Medulla oblongata (tissue), 1 donor: ENCODE data around the gene CLTCL1.
A peak's percentile ranks its signal among the peaks of the same experiment; 100 is the strongest.

ENCODE experiments used
- DNase-seq: peaks from one replicate; pipeline ENCODE4 v3.0.0-alpha.2; 2015; ENCODE audit errors: extremely low spot score

Gene CLTCL1

GRCh38 chr22:19196841-19197612, 94.5 kb downstream of the CLTCL1 start:
- DNase-seq: no peak

GRCh38 chr22:19195796-19196731, 95.5 kb downstream of the CLTCL1 start:
- DNase-seq: no peak

DNA sequence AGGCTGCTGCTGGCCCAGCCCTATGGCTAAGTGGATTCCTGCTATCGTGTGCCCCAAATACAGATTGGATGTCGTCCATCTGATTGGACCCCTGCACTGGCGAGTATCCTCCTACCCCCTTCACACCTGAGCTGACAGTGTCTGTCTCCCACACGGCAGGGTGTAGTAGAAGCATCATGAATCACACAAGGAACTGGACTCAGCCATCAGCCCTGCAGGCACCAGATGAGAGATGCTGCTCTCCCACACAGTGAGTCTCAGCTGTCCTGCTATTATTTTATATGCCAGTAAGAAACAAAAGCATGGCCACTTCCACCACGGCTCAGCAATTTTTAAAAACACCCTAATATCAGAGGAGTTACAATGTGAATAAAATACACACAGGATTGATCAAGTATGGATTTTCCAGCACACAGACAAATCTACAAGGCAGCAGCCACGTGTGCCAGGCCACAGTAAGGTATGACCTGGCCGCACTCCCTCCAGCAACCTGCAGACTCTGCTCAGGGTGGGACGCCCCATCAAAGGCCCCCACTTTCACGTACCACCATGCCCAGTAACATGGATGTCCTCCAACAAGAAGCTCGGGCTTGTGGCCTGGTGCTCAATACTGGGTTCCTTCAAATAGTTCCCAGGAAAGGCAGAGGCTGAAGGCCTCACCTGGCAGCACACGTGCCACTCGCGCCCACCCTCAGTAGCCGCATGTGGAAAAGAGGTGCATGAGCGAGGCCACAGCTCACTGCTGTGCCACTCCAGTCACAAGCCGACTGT, 96.6 kb downstream of the CLTCL1 start:
- DNase-seq: no peak

DNA sequence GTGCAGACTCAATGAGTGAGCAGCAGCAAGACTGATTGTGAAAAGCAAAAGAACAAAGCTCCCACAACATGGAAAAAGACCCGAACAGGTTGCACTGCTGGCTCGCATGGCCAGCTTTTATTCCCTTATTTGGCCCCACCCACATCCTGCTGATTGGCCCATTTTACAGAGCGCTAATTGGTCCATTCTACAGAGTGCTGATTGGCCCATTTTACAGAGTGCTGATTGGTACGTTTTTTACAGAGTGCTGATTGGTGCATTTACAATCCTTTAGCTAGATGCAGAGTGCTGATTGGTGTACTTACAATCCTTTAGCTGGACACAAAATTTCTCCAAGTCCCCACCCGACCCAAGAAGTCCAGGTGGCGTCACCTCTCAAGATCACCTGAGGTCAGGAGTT, 97.6 kb downstream of the CLTCL1 start:
- no peak for DNase-seq

DNA sequence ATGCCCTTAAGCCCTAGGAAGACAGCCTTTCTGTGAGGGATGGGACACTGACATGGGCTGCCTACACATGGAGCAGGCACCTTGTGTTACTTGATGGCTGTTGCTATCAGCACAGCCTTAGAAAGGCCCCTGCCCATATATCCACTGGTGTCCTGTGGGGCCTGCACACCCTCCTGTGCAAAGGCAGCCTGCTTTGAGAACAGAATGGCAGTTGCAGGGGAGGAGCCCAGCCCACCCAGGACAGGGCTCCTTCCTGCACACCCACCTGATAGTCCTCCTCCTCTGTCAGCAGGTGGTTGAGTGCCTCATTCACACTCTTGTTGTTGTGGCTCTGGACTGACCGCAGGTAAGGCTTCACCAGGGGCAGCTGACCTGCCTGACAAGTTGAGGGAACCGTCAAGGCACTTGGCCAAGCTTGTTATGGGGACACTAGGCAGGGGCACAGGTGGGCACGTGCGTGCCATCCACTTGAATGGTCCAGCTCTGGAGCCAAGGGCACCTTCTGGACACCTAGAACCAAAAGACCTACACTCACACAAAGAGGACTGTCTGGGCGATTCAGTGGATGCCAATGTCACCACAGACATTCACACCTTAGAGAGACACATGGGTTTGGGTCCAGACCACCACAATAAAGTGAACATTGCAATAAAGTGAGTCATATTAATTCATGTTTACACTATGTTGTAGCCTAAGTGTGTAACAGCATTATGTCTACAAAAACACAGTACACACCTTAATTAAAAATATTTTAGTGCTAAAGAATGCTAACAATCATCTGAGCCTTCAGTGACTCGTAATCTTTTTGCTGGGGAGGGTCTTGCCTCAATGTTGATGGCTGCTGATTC, 103.6 kb downstream of the CLTCL1 start:
- no peak for DNase-seq

DNA sequence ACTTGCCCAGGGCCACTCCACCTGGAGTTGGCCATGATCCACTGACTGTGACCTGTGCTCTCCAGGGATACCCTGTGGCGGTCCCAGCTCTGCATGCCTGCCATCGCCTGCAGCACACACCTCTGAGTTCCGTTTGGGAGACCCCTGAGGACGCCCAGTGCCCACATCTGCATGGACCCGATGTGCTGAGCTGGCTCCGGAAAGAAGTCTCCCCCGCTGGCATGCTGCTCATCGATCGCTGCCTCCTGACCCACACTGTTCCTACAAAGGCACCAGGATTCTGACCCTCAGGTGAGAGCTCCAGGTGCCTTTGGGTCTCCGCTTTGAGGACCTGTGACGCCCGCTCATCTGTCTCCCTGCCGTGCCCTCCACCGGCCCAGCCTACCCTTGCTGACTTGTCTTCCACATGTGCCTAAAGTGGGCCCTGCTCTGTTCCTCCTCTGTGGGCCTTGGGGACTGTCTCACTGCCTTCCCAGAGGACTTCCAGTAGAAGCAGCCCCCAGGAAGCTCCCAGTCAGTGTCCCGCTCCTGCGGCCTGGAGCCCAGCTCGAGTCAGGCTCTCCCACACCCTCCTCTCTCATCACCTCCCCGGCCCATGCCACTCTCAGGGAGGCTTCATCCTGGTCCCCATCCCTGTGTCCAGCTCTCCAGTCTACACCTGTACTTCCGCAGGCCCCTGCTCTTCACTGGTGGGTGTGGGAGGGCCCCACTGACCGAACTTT, 107.1 kb downstream of the CLTCL1 start:
- no peak for DNase-seq

DNA sequence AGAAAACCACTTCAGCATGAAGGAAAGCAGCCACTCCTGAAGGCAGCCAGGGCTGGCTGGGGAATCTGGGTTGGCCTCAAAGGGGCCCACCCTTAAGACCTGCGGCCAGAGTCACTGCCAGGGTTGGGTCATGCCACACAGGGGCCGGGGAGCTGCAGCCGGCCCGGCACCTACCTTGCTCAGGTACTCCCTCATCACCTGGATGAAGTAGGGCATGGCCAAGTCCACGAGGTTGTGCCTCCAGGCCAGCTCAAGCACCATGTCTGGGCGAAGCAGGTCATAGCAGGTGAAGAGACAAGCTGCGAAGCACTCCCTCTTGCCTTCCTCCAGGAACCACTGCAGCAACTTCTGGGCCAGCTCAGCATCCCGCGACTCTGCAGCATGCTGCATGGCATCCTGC, 108.3 kb downstream of the CLTCL1 start:
- no peak for DNase-seq

DNA sequence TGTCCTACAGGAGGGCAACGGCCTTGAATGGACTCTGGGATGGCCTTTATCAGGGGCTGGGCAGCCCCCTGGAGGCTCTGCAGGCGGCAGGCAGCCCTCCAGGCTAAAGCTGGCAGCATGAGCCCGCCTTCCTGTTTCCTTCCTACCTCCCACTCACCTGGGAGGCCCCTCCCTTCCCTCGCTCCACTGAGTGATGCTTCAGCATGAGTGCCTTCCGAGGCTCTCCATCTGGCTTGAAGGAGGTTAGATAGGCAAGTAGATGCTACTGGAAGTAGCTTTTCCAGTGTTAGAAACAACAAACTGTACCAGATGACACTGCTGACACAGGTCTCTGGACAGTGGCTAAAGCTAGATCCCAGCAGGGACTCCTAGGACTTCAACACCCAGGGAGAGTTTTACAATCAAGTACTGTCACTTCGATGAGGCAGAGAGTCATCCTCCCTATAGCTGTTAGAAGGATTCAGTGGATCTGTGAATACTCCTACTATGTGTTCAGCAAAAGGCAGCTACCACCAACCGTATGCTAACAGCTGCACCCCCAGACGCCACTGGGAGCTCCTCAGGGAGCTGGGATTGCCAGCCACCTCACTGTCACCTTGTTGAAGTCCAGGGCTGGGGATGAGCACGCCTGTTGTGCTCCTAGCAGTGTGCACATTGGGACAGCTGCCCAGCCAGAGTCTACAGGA, 108.9 kb downstream of the CLTCL1 start:
- DNase-seq: no peak

- no peak for DNase-seq
These were observed 109.6 kb downstream of the CLTCL1 start for GRCh38 chr22:19181786-19182471.

DNA sequence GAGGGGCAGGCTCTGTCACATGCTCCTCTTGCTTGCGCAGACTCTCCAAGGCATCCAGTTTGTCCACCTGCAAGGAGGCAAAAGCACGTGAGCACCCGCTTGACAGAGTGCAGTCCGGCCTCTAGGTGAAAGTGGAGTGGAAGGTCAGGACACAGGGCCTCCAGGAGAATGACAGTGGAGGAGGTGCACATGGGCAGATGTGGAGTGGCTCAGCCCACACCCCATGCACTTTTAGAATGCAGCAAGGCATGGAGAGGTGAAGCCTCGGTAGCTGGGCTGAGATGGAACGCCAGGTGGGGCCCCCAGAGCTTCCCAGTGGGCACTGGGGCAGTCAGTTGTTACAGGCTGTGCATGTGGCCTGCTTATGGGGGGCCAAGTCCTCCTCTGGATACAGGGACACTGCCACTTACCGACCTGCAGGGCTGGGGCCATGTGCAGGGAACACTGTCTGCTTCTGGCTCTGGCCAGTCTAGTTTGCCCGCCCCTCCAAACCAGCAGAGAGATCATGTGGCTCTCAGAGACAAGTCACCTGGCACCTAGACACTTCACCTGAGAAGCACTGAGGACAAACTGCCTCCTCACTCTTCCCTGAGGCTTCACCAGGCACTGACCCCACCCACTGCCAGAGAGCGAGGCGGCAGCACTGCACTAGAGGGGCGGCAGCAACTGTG, 110.6 kb downstream of the CLTCL1 start:
- no peak for DNase-seq

DNA sequence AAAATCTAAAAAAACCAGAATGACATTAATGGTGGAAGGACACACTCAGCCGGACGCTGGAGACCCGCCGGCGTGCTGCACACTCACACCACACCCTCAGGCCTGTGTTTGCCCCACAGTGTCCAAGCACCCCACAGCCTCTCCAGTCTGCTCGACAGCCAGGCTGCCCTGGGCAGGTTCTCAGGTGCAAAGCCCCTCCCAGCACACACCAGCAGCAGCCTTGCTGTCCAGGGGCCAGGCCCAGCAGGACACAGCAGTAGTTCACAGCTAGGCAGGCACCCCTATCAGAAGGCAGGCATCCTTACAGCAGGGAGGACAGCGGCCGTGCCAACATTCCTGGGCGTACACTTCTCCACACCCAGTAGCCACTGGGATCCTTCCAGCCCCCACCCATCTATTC, 111.3 kb downstream of the CLTCL1 start:
- DNase-seq: no peak

GRCh38 chr22:19179497-19180048, 111.9 kb downstream of the CLTCL1 start:
- DNase-seq: peak; percentile 89

- DNase-seq: peak; percentile 94
These were observed 112.6 kb downstream of the CLTCL1 start, which contains the start of gene SLC25A1 for GRCh38 chr22:19178657-19179496. Gene SLC25A1 (minus strand): TSS chr22:19178736. CDS start chr22:19178673, 63 bp downstream.

DNA sequence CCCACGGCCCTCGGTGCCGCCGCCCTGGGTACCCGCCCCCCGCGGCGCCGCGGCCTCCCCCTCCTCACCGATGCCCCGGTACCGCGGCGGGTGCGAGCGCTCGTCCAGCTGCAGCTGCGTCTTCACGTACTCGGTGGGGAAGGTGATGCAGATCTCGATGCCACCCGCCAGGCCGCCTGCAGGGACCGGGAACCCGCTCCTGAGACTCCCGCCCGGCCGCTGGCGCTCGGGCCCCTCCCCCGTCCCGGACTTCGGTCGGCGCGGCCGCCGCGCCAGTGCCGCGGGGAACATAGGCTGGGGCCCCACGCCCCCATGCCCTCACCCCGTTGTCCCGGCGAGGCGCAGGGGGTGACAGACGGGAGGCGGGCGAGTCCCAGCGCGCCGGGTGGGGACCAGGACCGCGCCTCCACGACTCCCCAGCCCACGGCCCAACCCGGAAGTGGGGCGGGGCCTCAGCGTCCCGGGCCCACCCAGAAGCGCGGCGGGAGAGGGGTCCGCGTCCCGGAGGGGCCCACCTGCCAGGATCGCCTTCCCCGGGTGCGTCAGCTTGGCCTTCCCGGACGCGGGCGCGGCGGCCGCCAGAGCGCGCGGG, 113.4 kb downstream of the CLTCL1 start:
- DNase-seq: peak; percentile 41

- no peak for DNase-seq
These were observed 114.1 kb downstream of the CLTCL1 start for GRCh38 chr22:19177164-19178064.

DNA sequence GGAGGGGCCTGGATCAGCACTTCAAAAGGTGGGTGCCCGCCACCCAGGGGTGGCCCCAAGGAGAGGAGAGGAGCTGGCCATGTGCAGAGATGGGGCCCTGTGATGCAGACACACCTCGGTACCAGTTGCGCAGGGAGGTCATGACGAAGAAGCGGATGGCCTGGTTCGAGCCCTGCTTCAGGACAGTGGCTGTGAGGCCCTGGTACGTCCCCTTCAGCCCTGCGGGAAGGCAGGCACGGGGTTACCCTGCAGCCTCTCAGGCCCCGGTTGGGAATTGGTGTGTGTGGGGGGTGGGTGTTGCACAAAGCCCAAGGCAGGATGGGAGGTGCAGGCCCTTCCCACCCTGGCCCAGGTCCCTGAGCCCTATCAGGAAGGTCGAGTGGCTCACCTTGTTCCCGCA, 114.8 kb downstream of the CLTCL1 start:
- no peak for DNase-seq
